Mesodermal cell (in vitro differentiated cells): ENCODE results near the gene CFC1.
"Not testable (repeated sequence)": the region's sequence is repeated elsewhere in the genome, so short reads cannot be mapped to it uniquely, and the experiment has no call there.

Experiments
- H3K27ac ChIP-seq: 2 replicates; pipeline ENCODE4 v1.7.0; 2013; ENCODE audit warnings: mild to moderate bottlenecking, low read depth, low read length, moderate library complexity; ENCODE audit not compliant: severe bottlenecking
- H3K36me3 ChIP-seq: 2 replicates; pipeline ENCODE4 v1.7.1; 2013; ENCODE audit warnings: mild to moderate bottlenecking, low read length, moderate library complexity; ENCODE audit not compliant: control insufficient read depth, insufficient read depth
- H3K4me1 ChIP-seq: one replicate; pipeline ENCODE4 v1.7.1; 2013; ENCODE audit warnings: mild to moderate bottlenecking, low read length; ENCODE audit not compliant: insufficient read depth, control insufficient read depth, poor library complexity, severe bottlenecking
- H3K4me3 ChIP-seq: 2 replicates; pipeline ENCODE4 v1.7.0; 2013; ENCODE audit warnings: low read length, control low read depth, mild to moderate bottlenecking; ENCODE audit not compliant: insufficient read depth, poor library complexity, severe bottlenecking; ENCODE audit errors: extremely low read depth
- H3K9me3 ChIP-seq: 2 replicates; pipeline ENCODE4 v1.7.1; 2013; ENCODE audit warnings: mild to moderate bottlenecking, low read length, moderate library complexity; ENCODE audit not compliant: control insufficient read depth
- WGBS, 2 experiments: methylation state at CpG; one replicate each; pipeline ENCODE4 v1.1.5; 2013; ENCODE audit warnings: missing lambda C conversion rate in 2 of 2; ENCODE audit not compliant: insufficient coverage in 2 of 2; 5-methylcytosine and 5-hydroxymethylcytosine counted together

CFC1 gene

GRCh38 chr2:130543785-130544528 is 55.4 kb downstream of the CFC1 start:
- no CpG with 5 or more reads among the region's 12 CpGs for WGBS, 2 experiments

DNA sequence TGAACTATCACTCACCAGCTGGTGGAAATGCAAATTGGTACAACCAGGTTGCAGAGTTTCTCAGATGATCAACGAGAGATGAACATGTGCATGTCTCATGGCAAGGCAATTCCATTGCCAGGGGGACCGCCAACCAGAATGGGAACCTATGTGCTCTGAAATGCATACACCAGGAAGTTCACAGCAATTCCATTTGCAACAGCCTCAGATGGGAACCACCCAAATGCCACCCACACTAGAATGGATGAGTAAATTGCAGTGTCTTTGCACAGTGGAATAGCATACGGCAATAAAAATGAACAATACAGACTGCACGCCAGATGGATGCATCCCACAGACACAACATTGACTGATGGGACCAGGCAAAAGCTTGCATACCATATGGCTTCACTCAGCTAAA is 56.6 kb downstream of the CFC1 start:
- not testable (repeated sequence) for H3K4me1 ChIP-seq, H3K36me3 ChIP-seq, H3K4me3 ChIP-seq, H3K27ac ChIP-seq, H3K9me3 ChIP-seq
- WGBS, 2 experiments = no CpG with 5 or more reads among the region's 4 CpGs

More at GRCh38 chr2:130543785-130544528, 55.4 kb downstream of the CFC1 start:
- H3K4me1 ChIP-seq, H3K27ac ChIP-seq, H3K4me3 ChIP-seq, H3K9me3 ChIP-seq, H3K36me3 ChIP-seq: not testable (repeated sequence)
